ENCODE results near the gene ARHGEF4.

DNA sequence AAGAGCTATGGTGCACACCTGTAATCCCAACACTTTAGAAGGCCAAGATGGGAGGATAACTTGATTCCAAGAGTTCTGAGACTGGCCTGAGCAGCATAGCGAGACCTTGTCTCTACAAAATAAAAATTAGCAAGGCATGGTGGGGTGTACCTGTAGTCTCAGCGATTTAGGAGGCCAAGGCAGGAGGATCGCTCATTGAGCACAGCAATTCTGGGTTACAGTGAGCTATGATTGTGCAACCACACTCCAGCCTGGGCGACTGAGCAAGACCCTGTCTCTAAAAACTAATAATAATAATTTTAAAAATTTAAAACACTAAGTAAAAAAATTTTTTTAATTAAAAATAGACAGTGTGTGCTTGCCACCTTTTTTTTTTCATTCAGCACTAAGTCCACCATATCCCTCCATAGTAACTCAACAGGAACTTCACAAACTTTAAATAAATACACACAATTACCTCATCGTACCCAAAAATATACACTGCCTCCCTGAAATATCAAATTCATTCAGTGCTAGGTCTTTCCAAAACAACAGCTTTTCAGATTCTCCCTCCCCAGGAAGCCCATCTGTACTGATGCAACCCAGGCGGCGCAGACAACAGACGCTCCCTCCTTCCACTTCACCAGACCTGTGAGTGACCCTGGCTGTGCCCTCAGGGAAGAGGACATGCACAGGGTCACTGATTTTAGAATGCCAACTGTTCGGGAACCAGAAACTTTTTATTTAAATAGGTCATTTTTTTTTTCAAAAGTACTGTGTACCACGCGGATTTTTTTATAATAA is 227.0 kb downstream of the ARHGEF4 start:
- TF ChIP-seq POLR2A (IDR thresholded peaks at IDR 0.05; ENCODE audit: borderline replicate concordance, extremely low read depth, insufficient read depth, insufficient read length) = no peak
- TF ChIP-seq, protein P1, sequence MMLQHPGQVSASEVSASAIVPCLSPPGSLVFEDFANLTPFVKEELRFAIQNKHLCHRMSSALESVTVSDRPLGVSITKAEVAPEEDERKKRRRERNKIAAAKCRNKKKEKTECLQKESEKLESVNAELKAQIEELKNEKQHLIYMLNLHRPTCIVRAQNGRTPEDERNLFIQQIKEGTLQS (IDR thresholded peaks at IDR 0.05) = no peak
- TF ChIP-seq EZH2 (IDR thresholded peaks at IDR 0.05) = no peak
- TF ChIP-seq, protein P2, sequence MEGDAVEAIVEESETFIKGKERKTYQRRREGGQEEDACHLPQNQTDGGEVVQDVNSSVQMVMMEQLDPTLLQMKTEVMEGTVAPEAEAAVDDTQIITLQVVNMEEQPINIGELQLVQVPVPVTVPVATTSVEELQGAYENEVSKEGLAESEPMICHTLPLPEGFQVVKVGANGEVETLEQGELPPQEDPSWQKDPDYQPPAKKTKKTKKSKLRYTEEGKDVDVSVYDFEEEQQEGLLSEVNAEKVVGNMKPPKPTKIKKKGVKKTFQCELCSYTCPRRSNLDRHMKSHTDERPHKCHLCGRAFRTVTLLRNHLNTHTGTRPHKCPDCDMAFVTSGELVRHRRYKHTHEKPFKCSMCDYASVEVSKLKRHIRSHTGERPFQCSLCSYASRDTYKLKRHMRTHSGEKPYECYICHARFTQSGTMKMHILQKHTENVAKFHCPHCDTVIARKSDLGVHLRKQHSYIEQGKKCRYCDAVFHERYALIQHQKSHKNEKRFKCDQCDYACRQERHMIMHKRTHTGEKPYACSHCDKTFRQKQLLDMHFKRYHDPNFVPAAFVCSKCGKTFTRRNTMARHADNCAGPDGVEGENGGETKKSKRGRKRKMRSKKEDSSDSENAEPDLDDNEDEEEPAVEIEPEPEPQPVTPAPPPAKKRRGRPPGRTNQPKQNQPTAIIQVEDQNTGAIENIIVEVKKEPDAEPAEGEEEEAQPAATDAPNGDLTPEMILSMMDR (IDR thresholded peaks at IDR 0.05 in 2 of 3, conservative IDR thresholded peaks at IDR 0.05 in 1 of 3; ENCODE audit: borderline replicate concordance in 1 of 3, insufficient read depth in 1 of 3, low read depth in 2 of 3, low read length in 2 of 3) = no peak
- TF ChIP-seq POLR2AphosphoS5 (IDR thresholded peaks at IDR 0.05; ENCODE audit: low read depth, low read length) = no peak
- no peak for TF ChIP-seq CEBPB (IDR thresholded peaks at IDR 0.05; ENCODE audit: low read depth)
- no peak for TF ChIP-seq SIN3A (IDR thresholded peaks at IDR 0.05; ENCODE audit: low read depth)
- no peak for TF ChIP-seq TCF7L2 (IDR thresholded peaks at IDR 0.05; ENCODE audit: borderline replicate concordance, extremely low read depth, insufficient read depth, insufficient read length)

Data from HCT116 (cell line).